Measurements from ENCODE around the gene PPP1CA.

DNA sequence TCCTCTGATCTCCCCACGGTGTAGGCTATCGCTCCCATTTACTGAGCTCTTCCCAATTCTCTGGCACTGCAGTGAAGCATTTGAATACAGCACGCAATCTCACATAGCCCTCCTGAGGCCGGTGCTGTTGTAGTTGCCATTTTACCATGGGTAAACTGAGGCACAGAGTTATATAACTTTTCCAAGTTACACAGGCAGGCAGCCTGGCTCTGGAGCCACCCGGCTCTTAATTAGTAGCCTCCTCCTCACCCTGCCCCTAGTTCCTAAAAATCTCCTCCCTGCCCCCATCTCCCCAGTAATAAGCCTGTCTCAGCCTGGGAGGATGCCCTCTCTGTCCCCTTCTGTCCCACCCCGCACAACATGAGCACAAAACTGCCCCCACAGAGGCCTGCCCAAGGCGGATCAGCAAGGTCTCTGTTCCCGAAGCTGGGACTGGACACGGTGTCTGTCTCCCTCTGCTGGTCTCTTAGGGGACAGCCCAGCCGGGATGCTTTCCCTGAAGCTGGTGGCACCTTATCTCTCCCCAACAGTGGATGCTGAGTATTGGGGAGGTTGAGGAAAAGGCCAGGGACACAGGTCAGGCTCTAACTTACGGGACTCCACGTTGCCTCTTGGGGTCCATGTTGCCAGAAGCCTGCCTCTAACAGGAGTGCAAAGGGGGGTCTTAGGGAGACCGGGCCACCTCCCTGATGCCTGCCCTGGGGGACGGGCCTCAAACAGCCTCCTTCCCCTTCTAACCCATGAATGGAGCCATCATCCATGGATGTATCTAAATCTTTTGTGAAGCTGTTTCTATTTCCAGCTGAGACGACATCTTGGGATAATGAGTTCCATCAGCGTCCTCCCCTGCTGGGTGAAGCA, 19.2 kb downstream of the PPP1CA start:
- TF ChIP-seq, protein P1, sequence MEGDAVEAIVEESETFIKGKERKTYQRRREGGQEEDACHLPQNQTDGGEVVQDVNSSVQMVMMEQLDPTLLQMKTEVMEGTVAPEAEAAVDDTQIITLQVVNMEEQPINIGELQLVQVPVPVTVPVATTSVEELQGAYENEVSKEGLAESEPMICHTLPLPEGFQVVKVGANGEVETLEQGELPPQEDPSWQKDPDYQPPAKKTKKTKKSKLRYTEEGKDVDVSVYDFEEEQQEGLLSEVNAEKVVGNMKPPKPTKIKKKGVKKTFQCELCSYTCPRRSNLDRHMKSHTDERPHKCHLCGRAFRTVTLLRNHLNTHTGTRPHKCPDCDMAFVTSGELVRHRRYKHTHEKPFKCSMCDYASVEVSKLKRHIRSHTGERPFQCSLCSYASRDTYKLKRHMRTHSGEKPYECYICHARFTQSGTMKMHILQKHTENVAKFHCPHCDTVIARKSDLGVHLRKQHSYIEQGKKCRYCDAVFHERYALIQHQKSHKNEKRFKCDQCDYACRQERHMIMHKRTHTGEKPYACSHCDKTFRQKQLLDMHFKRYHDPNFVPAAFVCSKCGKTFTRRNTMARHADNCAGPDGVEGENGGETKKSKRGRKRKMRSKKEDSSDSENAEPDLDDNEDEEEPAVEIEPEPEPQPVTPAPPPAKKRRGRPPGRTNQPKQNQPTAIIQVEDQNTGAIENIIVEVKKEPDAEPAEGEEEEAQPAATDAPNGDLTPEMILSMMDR (IDR thresholded peaks at IDR 0.05): peak; percentile 83 to 99 (median 94)
- TF ChIP-seq POLR2A (IDR thresholded peaks at IDR 0.05): no peak
